Fibroblast of skin of back (primary cell): ENCODE data around the gene SRRD.
"Not testable (repeated sequence)": the region's sequence is repeated elsewhere in the genome, so short reads cannot be mapped to it uniquely, and the experiment has no call there.

Source experiments
- DNase-seq: peaks from one replicate; pipeline ENCODE4 v3.0.0-alpha.2; 2013

The SRRD gene

DNA sequence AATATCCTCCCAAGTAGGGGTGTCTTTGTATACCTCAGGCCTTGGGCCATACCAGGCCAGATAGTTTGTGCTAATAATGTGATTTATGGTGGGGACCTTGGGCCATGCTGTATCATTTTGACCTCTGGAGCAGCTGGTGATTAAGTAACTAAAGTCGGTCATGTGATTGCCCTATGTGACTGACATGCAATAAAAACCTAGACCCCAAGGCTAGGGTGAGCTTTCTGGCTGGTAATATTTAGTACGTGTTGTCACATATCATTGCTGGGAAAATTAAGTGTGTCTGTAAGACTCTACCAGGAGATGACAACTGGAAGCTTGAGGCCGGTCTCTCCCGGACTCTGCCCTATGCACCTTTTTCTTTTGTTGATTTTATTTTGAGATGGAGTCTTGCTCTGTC lies 41.2 kb downstream of the SRRD start:
- no peak for DNase-seq

DNA sequence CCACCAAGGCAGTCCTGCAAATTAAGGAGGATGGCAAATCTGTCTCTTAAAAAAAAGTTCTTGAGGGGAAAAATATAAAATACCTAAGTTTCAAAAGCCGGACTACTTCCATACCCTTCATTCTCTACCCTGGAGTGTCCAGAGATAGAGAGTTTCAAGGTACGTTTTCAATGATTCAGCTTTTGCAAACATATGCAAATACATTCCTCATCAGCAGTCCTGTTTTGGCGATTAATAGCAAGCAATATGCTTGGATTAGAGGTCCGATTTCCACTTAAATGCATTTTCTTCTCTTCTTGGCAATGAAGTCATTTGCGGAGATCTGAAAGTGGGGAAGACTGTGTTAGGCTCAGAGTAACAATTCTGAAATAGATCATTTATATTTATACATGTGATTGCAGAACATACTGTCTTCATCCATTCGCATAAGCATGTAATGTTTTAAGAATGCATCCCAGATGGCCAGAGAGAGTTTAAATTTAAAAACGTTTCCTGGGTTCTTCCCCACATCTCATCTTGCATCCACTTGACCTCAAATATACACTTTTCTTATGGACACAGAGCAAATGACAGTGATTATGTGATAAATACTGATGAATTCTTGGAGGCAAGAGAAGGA lies 42.4 kb downstream of the SRRD start:
- DNase-seq, result no peak

DNA sequence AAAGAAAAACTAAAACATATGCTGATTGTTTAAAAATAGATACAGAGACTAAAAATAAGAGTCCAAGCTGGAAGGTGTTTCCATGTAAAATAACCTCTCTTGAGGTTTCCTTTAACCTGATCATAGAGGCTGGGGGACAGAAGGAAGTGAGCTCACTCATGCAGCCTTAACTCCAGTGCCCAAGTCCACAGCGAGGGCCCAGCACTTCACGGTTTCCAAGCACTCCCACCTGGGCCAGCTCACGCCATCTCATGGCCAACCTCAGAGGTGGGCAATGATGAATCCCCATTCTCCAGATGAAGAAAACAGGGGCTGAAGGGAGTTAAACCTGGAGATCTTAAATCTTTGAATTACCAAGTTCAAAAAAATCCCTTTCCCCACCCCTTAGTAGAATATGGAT lies 43.5 kb downstream of the SRRD start:
- DNase-seq, result no peak

- DNase-seq, result no peak
Measured at GRCh38 chr22:26527574-26528465, 44.1 kb downstream of the SRRD start.

GRCh38 chr22:26528518-26528917 lies 44.8 kb downstream of the SRRD start:
- DNase-seq, result not testable (repeated sequence)

DNA sequence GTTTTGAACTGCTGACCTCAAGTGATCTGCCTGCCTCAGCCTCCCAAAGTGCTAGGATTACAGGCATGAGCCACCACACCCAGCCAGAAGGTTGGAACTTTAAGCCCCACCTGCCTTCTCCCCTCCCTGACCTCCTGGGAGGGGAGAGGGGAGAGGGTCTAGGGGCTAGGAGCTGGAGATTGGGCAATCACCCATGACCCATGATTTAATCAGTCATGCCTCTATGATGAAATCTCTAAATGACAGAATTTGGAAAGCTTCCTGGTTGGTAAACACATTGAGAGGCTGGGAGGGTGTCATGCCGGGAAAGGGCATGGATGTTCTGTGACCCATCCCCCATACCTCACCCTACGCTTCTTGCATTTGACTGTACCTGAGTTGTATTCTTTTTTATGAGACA lies 45.7 kb downstream of the SRRD start:
- DNase-seq, result no peak

GRCh38 chr22:26534171-26534855 lies 50.6 kb downstream of the SRRD start:
- DNase-seq, result no peak

DNA sequence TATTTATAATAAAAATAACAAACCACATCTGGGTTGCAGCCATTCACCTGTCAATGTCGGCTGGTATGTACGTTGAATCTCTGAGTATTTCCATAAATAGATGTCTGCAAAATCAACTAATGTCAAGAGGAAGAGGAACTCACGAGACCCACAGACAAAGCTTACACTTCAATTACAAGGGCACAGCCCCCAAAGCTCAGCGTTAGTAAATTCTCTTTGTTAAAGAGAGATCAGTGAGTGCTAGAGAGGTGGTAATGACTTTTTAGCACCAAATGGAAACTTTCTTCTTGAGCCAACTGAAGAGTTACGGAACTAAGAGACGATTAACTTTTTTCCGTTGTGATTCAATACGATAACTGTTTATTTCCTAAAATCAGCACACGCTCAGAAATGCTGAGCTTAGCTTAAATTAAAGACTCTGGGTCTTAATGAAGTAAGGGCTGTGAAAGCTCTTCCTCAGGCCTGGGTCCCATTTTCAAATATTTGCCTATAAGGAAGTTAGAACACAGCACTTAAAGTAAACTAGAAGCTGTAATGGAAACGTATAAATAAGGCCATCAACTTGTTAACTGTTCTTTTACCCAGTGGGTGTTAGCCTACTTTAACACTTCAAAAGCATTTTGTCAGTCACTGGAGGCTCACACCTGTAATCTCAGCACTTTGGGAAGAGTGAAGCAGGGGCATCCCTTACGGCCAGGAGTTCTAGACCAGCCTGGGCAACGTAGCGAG lies 51.4 kb downstream of the SRRD start:
- DNase-seq, result no peak

DNA sequence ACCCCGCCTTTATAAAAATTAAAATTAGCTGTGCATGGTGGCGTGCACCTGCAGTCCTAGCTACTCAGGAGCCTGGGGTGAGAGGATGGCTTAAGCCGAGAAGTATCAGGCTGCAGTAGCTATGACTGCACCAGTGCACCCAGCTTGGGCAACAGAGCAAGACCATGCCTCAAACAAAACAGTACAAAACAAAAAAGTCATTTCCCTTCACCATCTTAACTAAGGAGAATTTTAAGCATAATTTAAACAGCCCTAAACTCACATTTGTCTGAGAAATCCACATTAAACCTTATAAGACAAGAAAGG lies 51.9 kb downstream of the SRRD start:
- DNase-seq, result no peak

- DNase-seq, result no peak
Measured at GRCh38 chr22:26536056-26536761, 52.5 kb downstream of the SRRD start.

- no peak for DNase-seq
Measured at GRCh38 chr22:26536762-26537134, 53.1 kb downstream of the SRRD start.

DNA sequence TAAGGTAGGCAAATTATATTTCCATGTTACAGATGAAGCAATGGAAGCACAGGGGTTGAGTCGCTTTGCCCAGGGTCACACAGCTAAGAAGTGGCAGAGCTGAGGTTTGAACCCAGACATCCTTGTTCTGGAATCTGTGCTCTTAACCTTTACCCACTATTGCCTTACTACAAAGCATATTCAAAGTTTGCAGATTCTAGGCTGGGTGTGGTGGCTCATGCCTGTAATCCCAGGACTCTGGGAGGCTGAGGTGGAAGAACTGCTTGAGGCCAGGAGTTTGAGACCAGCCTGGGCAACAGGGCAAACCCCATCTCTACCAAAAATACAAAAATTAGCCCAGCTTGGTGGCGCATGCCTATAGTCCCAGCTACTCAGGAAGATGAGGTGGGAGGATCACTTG lies 56.4 kb downstream of the SRRD start:
- no peak for DNase-seq

GRCh38 chr22:26541167-26541819 lies 57.6 kb downstream of the SRRD start:
- no peak for DNase-seq

GRCh38 chr22:26542831-26543230 lies 59.2 kb downstream of the SRRD start:
- no peak for DNase-seq
